CD14-positive monocyte (primary cell): ENCODE measurements around the gene MYZAP. TPM values are rescaled to one million over a fixed set of nuclear protein-coding genes. Genes with fewer than 3 reads are reported as not detected.

Experiments
- DNase-seq, 3 donors: peaks; one replicate each; pipeline ENCODE4 v3.0.0-alpha.2; 2011 to 2022
- H2AFZ ChIP-seq: 2 replicates; pipeline ENCODE4 v1.6.0; 2012; ENCODE audit warnings: mild to moderate bottlenecking, low read depth, low read length, inconsistent platforms; ENCODE audit not compliant: insufficient read depth, poor library complexity, severe bottlenecking
- H3K27ac ChIP-seq, 2 donors: 1 replicate in 1 of 2; 2 replicates in 1 of 2; pipeline ENCODE4 v1.5.1; 2012 to 2013; ENCODE audit warnings: low read length in 2 of 2, control low read depth in 1 of 2, inconsistent platforms in 1 of 2, low read depth in 1 of 2, mild to moderate bottlenecking in 1 of 2
- H3K27me3 ChIP-seq, 2 donors: one replicate each; pipeline versions ENCODE4 v1.6.0 to v1.6.1; 2011 to 2013; ENCODE audit warnings: low read length in 2 of 2; ENCODE audit not compliant: control insufficient read depth in 2 of 2, insufficient read depth in 2 of 2
- H3K36me3 ChIP-seq, 2 donors: replicated peaks in 1 of 2; 1 replicate in 1 of 2; 2 replicates in 1 of 2; pipeline versions ENCODE4 v1.5.1 to v1.6.1; 2012 to 2013; ENCODE audit warnings: low read length in 2 of 2, control low read depth in 1 of 2, inconsistent platforms in 1 of 2, mild to moderate bottlenecking in 1 of 2; ENCODE audit not compliant: insufficient read depth in 2 of 2, control insufficient read depth in 1 of 2
- H3K4me1 ChIP-seq, 2 donors: 1 replicate in 1 of 2; 2 replicates in 1 of 2; pipeline versions ENCODE4 v1.5.1 to v1.6.1; 2012 to 2013; ENCODE audit warnings: low read length in 2 of 2, control low read depth in 1 of 2, inconsistent platforms in 1 of 2, mild to moderate bottlenecking in 1 of 2, moderate library complexity in 1 of 2; ENCODE audit not compliant: insufficient read depth in 2 of 2, control insufficient read depth in 1 of 2
- H3K4me2 ChIP-seq: replicated peaks from 2 replicates; pipeline ENCODE3; 2012; ENCODE audit warnings: low read length, moderate library complexity, mild to moderate bottlenecking; ENCODE audit not compliant: poor library complexity, severe bottlenecking; ENCODE audit errors: extremely low read depth
- H3K4me3 ChIP-seq, 3 experiments: fragments of 200-600 bp in 1 of 3; sonication (generic) in 1 of 3; replicated peaks in 1 of 3; 1 replicate in 2 of 3; 2 replicates in 1 of 3; pipeline ENCODE4 v1.5.1; 2011 to 2013; ENCODE audit warnings: low read length in 3 of 3, mild to moderate bottlenecking in 3 of 3, control low read depth in 2 of 3, low read depth in 2 of 3, inconsistent platforms in 1 of 3, moderate library complexity in 1 of 3
- H3K79me2 ChIP-seq: 2 replicates; pipeline ENCODE4 v1.6.0; 2012; ENCODE audit warnings: mild to moderate bottlenecking, control low read depth, inconsistent platforms, low read length, moderate library complexity; ENCODE audit not compliant: insufficient read depth
- H3K9ac ChIP-seq: 2 replicates; pipeline ENCODE4 v1.6.0; 2017; ENCODE audit warnings: low read length, mild to moderate bottlenecking; ENCODE audit not compliant: insufficient read depth, poor library complexity, severe bottlenecking
- H3K9me3 ChIP-seq, 2 donors: replicated peaks in 1 of 2; 1 replicate in 1 of 2; 2 replicates in 1 of 2; pipeline versions ENCODE4 v1.5.1 to v1.6.1; 2012 to 2013; ENCODE audit warnings: low read length in 2 of 2, control low read depth in 1 of 2; ENCODE audit not compliant: control insufficient read depth in 1 of 2, insufficient read depth in 1 of 2
- H4K20me1 ChIP-seq: 2 replicates; pipeline ENCODE4 v1.6.0; 2012; ENCODE audit warnings: mild to moderate bottlenecking, low read length, control low read depth, moderate library complexity; ENCODE audit not compliant: insufficient read depth
- H3K27ac Mint-ChIP-seq, 7 donors: one replicate each; pipeline ENCODE4 v1.8.0; 2020; ENCODE audit warnings: mild to moderate bottlenecking in 7 of 7, mixed read lengths in 7 of 7, moderate library complexity in 6 of 7, inconsistent platforms in 2 of 7
- H3K27me3 Mint-ChIP-seq, 3 donors: one replicate each; pipeline ENCODE4 v1.8.0; 2021 to 2022; ENCODE audit warnings: low read depth in 3 of 3, mild to moderate bottlenecking in 3 of 3, mixed read lengths in 3 of 3, moderate library complexity in 3 of 3, inconsistent platforms in 1 of 3
- H3K36me3 Mint-ChIP-seq, 2 donors: one replicate each; pipeline ENCODE4 v1.8.0; 2020; ENCODE audit warnings: mixed read lengths in 2 of 2, inconsistent platforms in 1 of 2, mild to moderate bottlenecking in 1 of 2
- H3K4me1 Mint-ChIP-seq: one replicate; pipeline ENCODE4 v1.8.0; 2020; ENCODE audit warnings: mild to moderate bottlenecking, mixed read lengths
- H3K4me3 Mint-ChIP-seq, 2 donors: one replicate each; pipeline ENCODE4 v1.8.0; 2020; ENCODE audit warnings: mild to moderate bottlenecking in 2 of 2, mixed read lengths in 2 of 2, moderate library complexity in 1 of 2
- H3K9me3 Mint-ChIP-seq, 7 donors: one replicate each; pipeline ENCODE4 v1.8.0; 2020 to 2022; ENCODE audit warnings: mixed read lengths in 7 of 7, mild to moderate bottlenecking in 6 of 7, moderate library complexity in 6 of 7, inconsistent platforms in 2 of 7
- WGBS: methylation state at CpG from one replicate; pipeline ENCODE4 v1.1.5; 2013; ENCODE audit warnings: missing lambda C conversion rate; ENCODE audit not compliant: insufficient coverage; 5-methylcytosine and 5-hydroxymethylcytosine counted together
- intact Hi-C, 2 donors: fragments of 100-400 bp; cut with micrococcal nuclease; formaldehyde crosslinking; loops; one replicate each; pipeline versions ENCODE4 v1.15.0 to v1.15.1; 2023
- polyA plus RNA-seq, 3 donors: library from polyadenylated mRNA; depleted of rRNA in 1 of 3; unstranded in 2 of 3; stranded (reverse) in 1 of 3; fragments of 300-500 nt in 2 of 3; fragments of >200 nt in 1 of 3; fragmentation: Illumina TruSeq in 2 of 3; gene quantifications; 1 replicate in 2 of 3; 2 replicates in 1 of 3; pipeline ENCODE4 v1.2.3, GENCODE V29; 2012 to 2021
- TF ChIP-seq, protein P1 (sequence below): fragments of 200-600 bp; IDR thresholded peaks from one replicate; pipeline ENCODE4 v1.8.0; 2022; ENCODE audit warnings: antibody characterized with exemption, mild to moderate bottlenecking

Gene MYZAP
- polyA plus RNA-seq, 3 donors = 0.12 to 0.13 TPM; not detected in 1

DNA sequence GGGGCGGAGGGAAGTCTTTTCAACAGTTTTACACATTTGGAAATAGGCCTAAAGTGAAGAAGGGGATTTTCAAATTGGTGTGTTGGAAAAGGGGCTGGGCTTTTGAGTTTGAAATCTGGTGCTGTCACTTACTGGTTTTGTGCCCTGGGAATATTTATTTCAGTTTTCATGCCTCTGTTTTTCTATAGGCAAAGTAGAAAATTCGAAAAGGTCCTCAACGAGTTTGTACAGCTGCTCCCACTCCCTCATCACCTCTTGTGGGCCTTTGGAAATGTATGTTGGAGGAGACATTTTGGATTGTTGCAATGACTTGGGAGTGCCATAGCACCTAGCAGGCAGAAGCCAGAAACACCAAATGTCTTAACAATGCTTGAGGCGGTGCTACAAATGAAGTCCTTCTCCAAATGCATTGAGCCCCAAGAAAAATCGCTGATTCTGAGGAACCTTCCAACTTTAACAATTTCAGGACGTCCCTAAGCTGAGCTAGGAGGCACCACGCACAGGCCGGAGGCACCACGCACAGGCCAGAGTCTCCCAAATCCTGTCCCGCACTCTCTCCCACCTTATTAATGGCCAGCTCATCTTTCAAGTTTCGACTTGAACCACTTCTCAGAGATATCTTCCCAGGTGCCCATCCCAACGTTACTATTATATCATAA lies 114.2 kb downstream of the MYZAP start:
- Mint-ChIP-seq H3K27me3 (peaks cover 3 to 10% (median 8%) of the 10 kb centered on the region in 3 donors), H3K4me3 (peak overlapping the region; percentile 86 to 93), H3K4me1 (peaks cover 23% of the 10 kb centered on the region), H3K36me3 (peaks cover 18 to 19% of the 10 kb centered on the region in 2 donors), H3K27ac (peak overlapping the region; percentile 78 to 96 (median 91)), H3K9me3 (peaks cover 0 to 3% (median 0%) of the 10 kb centered on the region in 7 donors)
- TF ChIP-seq, protein P1, sequence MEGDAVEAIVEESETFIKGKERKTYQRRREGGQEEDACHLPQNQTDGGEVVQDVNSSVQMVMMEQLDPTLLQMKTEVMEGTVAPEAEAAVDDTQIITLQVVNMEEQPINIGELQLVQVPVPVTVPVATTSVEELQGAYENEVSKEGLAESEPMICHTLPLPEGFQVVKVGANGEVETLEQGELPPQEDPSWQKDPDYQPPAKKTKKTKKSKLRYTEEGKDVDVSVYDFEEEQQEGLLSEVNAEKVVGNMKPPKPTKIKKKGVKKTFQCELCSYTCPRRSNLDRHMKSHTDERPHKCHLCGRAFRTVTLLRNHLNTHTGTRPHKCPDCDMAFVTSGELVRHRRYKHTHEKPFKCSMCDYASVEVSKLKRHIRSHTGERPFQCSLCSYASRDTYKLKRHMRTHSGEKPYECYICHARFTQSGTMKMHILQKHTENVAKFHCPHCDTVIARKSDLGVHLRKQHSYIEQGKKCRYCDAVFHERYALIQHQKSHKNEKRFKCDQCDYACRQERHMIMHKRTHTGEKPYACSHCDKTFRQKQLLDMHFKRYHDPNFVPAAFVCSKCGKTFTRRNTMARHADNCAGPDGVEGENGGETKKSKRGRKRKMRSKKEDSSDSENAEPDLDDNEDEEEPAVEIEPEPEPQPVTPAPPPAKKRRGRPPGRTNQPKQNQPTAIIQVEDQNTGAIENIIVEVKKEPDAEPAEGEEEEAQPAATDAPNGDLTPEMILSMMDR = no peak
- Histone ChIP-seq H3K27ac (peak overlapping the region; percentile 87 to 96), H3K9me3 (no peaks in the 10 kb centered on the region), H3K79me2 (peaks cover 45% of the 10 kb centered on the region), H3K36me3 (peaks cover 18 to 22% of the 10 kb centered on the region in 2 donors), H3K27me3 (peaks cover 0 to 21% of the 10 kb centered on the region in 2 donors), H3K4me2 (peak overlapping the region; percentile 97), H3K4me3 (peak overlapping the region; percentile 65 to 98 (median 97)), H4K20me1 (no peaks in the 10 kb centered on the region), H3K4me1 (peaks cover 16 to 20% of the 10 kb centered on the region in 2 donors), H2AFZ (peak overlapping the region; percentile 88), H3K9ac (peak overlapping the region; percentile 98)
- DNase-seq = no peak
- intact Hi-C loops = no loop called here
- 82% methylated on average over 9 of the region's 12 CpGs for WGBS

DNA sequence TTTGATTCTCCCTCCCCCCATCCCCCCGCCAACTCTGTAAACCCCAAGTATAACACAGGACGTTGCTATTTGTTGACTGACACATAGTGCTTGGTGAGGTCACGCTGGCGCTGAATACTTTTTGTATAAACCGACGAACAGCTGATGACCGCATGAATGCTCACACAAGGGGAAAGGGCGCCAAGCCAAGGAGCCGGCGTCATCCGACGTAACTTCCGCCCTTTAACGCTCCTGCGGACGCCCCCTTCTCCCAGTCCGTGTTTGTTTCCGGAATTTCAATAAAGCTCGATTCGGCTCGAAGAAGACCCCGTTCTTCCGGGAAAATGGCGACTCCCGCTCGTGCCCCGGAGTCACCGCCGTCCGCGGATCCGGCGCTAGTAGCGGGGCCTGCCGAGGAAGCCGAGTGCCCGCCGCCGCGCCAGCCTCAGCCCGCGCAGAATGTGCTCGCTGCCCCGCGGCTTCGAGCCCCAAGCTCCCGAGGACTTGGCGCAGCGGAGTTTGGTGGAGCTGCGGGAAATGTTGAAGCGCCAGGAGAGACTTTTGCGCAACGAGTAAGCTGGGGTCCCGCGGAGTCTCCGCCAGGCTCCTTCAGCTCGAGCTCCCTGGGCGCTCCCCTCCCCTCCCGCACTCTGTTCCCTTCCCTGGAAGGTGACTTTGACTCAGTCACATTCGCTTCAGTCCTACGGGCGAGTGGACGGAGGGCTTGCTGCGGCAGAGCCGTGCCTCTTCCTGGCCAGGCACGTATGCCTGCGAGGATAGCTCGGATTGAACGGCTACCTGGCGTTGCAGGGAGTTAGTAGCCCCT lies 114.9 kb downstream of the MYZAP start, which contains the start of gene POLR2M:
Gene POLR2M, plus strand, starts transcription at position 310 of the 805 bp plus-strand sequence. Its CDS starts 129 bp downstream, at position 439.
- peak; percentile 97 to 99 (median 98) for DNase-seq
- peaks cover 16 to 20% of the 10 kb centered on the region in 2 donors for H3K4me1 ChIP-seq
- H3K79me2 ChIP-seq = peaks cover 45% of the 10 kb centered on the region
- peak within 1 kb of the TSS; percentile 65 to 98 (median 97) for H3K4me3 ChIP-seq
- intact Hi-C loops = no loop called here
- H3K4me2 ChIP-seq = peak within 1 kb of the TSS; percentile 97
- peaks cover 5% of the 10 kb centered on the region for H4K20me1 ChIP-seq
- Mint-ChIP-seq H3K27me3 (peaks cover 3 to 10% (median 6%) of the 10 kb centered on the region in 3 donors), H3K4me1 (peaks cover 23% of the 10 kb centered on the region), H3K27ac (peak within 1 kb of the TSS; percentile 78 to 96 (median 91)), H3K4me3 (peak within 1 kb of the TSS; percentile 86 to 93), H3K9me3 (peaks cover 0 to 1% (median 0%) of the 10 kb centered on the region in 7 donors), H3K36me3 (peaks cover 25 to 27% of the 10 kb centered on the region in 2 donors)
- peaks cover 0 to 17% of the 10 kb centered on the region in 2 donors for H3K27me3 ChIP-seq
- under 1% methylated on average over 67 of the region's 70 CpGs for WGBS
- peaks cover 24 to 30% of the 10 kb centered on the region in 2 donors for H3K36me3 ChIP-seq
- peak within 1 kb of the TSS; percentile 88 for H2AFZ ChIP-seq
- H3K9ac ChIP-seq = peak within 1 kb of the TSS; percentile 98
- TF ChIP-seq, protein P1 = no peak
- peak within 1 kb of the TSS; percentile 87 to 96 for H3K27ac ChIP-seq
- H3K9me3 ChIP-seq = no peaks in the 10 kb centered on the region
